GM18868 (cell line): ENCODE measurements around the gene MYPN.
A peak's percentile ranks its signal among the peaks of the same experiment; 100 is the strongest.
"Not testable (repeated sequence)": the region's sequence is repeated elsewhere in the genome, so short reads cannot be mapped to it uniquely, and the experiment has no call there.

Experiments
- ATAC-seq: cut with Tn5 transposase; IDR thresholded peaks from one replicate; pipeline ENCODE4 v1.9.1; 2021; ENCODE audit warnings: mild to moderate bottlenecking, moderate library complexity; ENCODE audit not compliant: unreplicated experiment

Gene MYPN

GRCh38 chr10:68223535-68224165, 114.4 kb downstream of the MYPN start:
- no peak for ATAC-seq

- no peak for ATAC-seq
Measured at GRCh38 chr10:68224810-68225209, 115.5 kb downstream of the MYPN start.

- ATAC-seq = no peak
Measured at GRCh38 chr10:68230268-68230667, 121.0 kb downstream of the MYPN start.

GRCh38 chr10:68231106-68231816, 122.0 kb downstream of the MYPN start:
- peak; percentile 98 for ATAC-seq

- ATAC-seq = no peak
Measured at GRCh38 chr10:68231817-68232251, 122.5 kb downstream of the MYPN start, which contains the start of gene ATOH7. Gene ATOH7, minus strand, starts transcription at chr10:68232113. Its CDS starts 436 bp downstream, at chr10:68231677.

- no peak for ATAC-seq
Measured at GRCh38 chr10:68233046-68233445, 123.8 kb downstream of the MYPN start.

GRCh38 chr10:68235111-68235510, 125.8 kb downstream of the MYPN start:
- no peak for ATAC-seq

- no peak for ATAC-seq
Measured at GRCh38 chr10:68235581-68235980, 126.3 kb downstream of the MYPN start.

GRCh38 chr10:68237173-68237572, 127.9 kb downstream of the MYPN start:
- ATAC-seq = no peak

- no peak for ATAC-seq
Measured at GRCh38 chr10:68238371-68238770, 129.1 kb downstream of the MYPN start.

GRCh38 chr10:68239069-68239468, 129.8 kb downstream of the MYPN start:
- no peak for ATAC-seq

- no peak for ATAC-seq
Measured at GRCh38 chr10:68239596-68240150, 130.4 kb downstream of the MYPN start.

GRCh38 chr10:68242051-68242450, 132.8 kb downstream of the MYPN start:
- ATAC-seq = no peak

- not testable (repeated sequence) for ATAC-seq
Measured at GRCh38 chr10:68246397-68246796, 137.1 kb downstream of the MYPN start.

GRCh38 chr10:68247931-68248330, 138.6 kb downstream of the MYPN start:
- no peak for ATAC-seq

GRCh38 chr10:68249297-68249696, 140.0 kb downstream of the MYPN start:
- no peak for ATAC-seq

GRCh38 chr10:68251151-68251550, 141.9 kb downstream of the MYPN start:
- ATAC-seq = no peak

GRCh38 chr10:68251625-68252495, 142.6 kb downstream of the MYPN start:
- ATAC-seq = peak; percentile 62

- ATAC-seq = no peak
Measured at GRCh38 chr10:68253346-68253745, 144.1 kb downstream of the MYPN start.

GRCh38 chr10:68261132-68261856, 152.0 kb downstream of the MYPN start:
- ATAC-seq = no peak
